Adipose tissue (tissue), 3 donors: ENCODE data around the gene CLDN22. TPM values are rescaled to one million over a fixed set of nuclear protein-coding genes. Genes with fewer than 3 reads are reported as not detected.

Source experiments
- H3K27ac ChIP-seq: one replicate; pipeline ENCODE4 v1.5.1; 2013; ENCODE audit warnings: low read depth, low read length
- WGBS, 3 donors: extraction: QIAGEN DNeasy Blood & Tissue Kit; methylation state at CpG; one replicate each; pipeline ENCODE4 v1.1.7; 2013; 5-methylcytosine and 5-hydroxymethylcytosine counted together
- polyA plus RNA-seq, 3 donors: library from polyadenylated mRNA; stranded (reverse); fragments of 200-250 nt; gene quantifications; one replicate each; pipeline ENCODE4 v1.2.3, GENCODE V29; 2013
- donor health status: healthy with polysubstance abuse.
- donor health status: Bipolar disorder and iron deficiency.
- donor health status: healthy.

Gene CLDN22
- polyA plus RNA-seq, 3 donors, result not detected

DNA sequence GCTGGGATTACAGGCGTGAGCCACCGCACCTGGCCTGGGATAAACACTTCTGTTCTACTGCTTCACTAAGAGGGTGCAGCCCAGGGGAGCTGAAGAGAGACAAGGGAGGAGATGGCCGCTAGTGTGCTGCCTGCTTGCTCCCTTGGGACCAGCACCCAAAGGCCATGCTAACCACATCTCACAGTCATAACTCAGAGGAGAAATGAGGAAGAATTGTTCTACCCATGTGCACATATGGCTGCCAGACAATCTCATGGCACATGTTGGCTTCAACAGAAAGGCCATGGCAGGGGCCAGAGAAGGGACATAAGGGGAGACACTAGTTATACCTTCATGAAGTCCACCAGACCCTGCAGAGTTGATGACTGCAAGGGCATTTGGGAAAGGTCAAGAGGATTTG lies 22.4 kb downstream of the CLDN22 start:
- H3K27ac ChIP-seq, result no peak overlapping the region
- 95 to 99% (median 98%) methylated on average over 3 of the region's 3 CpGs for WGBS, 3 donors

DNA sequence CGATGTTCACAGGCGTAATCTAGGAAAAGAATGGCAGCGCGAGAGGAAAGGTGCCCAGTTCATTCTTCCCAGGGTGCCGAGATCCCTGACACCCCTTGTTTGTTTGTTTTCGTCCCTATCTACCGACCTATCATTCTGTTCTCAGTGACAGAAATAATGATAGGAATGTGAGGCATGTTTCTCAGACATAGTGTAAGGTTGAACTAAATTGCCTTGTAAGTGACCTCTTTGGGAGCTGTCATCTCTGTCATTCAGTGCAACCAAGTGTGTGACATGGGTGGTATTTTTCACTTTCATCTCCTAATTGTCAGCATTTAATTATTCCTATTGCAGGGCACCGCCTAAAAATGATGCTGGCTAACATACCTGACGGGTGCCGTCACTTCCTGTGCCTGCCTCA lies 24.4 kb downstream of the CLDN22 start:
- H3K27ac ChIP-seq, result no peak overlapping the region
- 85 to 95% (median 93%) methylated on average over 10 of the region's 10 CpGs for WGBS, 3 donors

DNA sequence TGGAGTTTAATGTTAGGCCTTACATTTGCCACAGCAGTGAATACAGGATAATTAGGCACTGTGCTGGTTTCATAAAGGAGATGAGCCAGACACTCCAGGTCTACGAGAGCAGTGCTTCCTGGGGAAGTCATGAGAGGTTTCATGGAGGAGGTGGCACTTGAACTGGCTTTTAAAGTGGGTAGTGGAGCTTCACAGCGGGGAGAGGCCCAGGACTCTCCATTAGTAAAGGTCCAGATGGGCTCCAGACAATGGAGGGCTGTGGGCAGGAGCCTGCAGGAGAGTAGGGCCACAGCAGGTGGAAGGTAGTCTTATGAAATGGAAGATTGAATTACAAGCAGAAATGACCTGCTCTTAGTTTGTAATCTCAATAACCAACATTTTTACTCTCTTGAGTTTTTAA lies 29.0 kb downstream of the CLDN22 start:
- H3K27ac ChIP-seq, result no peak overlapping the region
- WGBS, 3 donors, result 89 to 95% (median 89%) methylated on average over 2 of the region's 2 CpGs

DNA sequence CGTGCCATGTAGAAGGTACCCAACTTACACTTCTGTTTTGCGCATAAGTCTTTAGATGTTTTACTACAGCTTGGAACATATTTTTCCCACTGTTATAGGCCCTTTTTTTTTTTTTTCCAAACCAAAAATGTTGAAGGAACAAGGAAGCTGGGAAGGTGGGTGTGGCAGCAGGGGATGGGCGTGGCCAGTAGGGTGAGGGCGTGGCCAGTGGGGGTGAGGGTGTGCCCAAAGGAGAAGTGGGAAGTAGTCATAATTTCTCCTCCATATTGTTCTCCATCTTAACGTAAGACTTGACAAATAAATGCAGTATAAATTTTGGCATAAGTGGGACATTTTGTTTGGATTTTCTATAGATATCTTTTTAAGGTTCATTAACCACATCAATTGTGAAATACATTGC lies 30.4 kb downstream of the CLDN22 start:
- no peak overlapping the region for H3K27ac ChIP-seq
- 94 to 97% (median 95%) methylated on average over 5 of the region's 5 CpGs for WGBS, 3 donors

DNA sequence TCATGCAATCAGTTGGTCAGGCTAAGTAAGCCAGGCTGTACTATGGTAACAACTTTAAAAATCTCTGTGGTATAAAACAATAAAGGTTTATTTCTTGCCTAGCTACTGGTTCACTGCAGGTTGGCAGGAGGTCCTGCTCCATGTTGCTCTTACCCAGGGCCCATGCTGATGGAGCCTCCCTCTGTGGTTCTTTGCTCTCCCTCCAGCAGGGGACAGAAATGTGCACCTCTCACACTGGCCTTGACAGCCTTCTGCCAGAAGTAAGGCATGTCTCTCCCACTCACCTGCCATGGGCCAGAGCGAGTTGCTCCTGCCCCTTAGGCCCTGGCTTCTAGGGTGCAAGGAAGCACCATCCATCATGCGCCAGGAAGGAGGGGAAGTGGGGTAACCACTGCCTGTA lies 31.1 kb downstream of the CLDN22 start:
- H3K27ac ChIP-seq, result no peak overlapping the region
- 88 to 100% (median 89%) methylated on average over 2 of the region's 2 CpGs for WGBS, 3 donors

DNA sequence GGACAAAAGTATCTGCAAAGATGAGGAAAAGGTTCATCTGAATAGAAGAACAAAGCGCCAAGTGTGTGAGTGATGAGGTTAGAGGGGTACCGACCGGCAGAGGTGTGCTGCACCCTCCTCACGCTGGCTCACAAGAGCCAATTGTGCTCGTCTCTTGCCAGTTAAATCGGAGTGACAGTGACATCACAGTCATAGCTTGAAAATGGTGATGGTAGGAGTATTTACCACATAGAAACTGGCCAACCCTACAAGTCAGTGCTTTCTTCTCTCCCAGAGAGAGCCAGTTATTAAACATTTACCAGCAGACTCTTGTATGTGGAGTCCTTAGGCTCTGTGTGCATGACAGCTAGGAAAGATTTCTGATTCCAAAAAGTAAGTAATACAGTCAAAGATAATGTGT lies 32.4 kb downstream of the CLDN22 start:
- no peak overlapping the region for H3K27ac ChIP-seq
- 84 to 95% (median 94%) methylated on average over 6 of the region's 6 CpGs for WGBS, 3 donors

DNA sequence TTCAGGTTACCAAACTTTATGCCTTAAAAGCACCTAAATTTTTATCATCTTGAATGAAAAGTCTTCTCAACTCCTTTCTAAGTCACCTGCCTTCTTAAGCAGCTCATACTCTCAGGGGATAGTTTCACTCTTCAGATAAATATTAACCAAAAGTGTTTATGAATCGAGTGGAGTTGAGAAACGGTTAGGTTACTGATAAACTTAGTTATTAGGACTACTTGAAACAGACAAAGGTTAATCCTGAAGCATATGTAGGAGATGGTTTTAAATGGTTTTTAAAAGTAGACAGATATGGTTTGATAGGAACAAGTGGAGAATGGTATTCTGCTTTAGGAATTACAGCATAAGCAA lies 32.8 kb downstream of the CLDN22 start:
- no peak overlapping the region for H3K27ac ChIP-seq
- 49 to 85% (median 82%) methylated on average over 2 of the region's 2 CpGs for WGBS, 3 donors

DNA sequence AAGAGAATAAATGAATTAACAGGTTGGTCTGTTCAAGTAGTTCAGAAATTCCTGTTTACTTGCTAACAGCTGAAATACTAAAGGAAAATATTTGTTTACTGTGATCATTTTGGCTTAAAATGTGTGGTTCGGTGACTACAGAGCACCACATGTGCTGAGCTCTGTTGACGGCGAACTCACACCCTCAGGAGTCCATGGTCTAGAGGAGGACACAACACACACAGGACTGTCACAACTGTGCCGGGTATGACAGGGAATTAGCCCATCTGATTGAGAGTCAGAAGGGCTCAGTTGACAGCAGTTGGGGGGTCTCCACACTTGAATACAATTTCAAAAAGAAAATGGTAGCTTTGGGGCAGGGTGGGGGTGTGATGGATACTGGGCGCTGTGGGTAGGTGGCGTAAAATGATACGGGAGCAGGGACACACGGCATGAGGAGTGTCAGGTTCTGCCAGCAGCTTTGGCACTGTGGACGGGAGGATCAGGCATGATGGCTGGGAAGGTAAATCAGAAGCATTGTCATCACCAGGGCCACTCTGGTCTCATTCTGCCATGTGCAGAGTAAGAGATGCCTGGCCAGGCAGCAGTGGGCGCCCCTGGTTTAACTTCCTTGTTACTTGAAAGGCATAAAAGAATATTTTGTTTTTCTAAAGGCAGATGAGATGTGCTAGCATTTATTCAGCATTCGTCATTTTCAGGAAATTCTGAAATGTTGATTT lies 33.3 kb downstream of the CLDN22 start:
- 94 to 97% (median 95%) methylated on average over 11 of the region's 11 CpGs for WGBS, 3 donors
- H3K27ac ChIP-seq, result no peak overlapping the region

DNA sequence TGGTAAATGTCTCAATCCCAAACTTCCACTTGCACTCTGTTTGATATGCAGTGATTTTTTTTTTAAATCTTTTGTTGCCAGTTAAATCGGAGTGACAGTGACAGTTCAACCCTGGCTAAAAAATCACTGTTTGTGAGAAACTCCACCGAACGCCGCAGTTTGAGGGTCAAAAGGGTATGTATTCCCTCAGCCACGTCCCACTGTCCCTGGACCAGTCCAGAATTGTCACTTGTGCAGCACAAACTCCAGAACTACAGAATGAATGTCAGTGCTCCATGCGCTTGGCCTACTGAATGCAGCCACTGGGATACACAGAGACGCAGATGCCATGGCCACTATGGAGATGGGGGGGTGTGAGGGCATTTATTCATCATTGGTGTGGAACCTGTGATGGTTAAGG lies 34.2 kb downstream of the CLDN22 start:
- no peak overlapping the region for H3K27ac ChIP-seq
- 93 to 95% (median 95%) methylated on average over 7 of the region's 7 CpGs for WGBS, 3 donors

DNA sequence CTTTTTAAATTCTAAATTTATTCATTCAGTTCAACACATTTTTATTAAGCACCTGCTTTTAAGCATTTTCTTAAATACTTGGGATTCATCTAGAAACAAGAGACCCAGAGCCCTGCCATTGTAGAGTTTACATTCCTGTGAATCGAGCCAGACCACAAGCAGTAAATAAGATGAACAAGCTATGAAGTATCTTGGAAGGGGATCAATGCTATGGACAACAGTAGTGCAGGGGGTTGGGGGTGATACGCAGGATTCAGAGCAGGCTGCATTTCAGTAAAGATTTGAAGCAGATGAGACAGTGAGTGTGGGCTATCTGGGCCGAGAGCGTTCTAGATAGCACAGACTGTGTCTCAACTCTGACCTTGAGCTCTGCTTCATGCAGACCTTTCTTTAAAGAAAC lies 35.1 kb downstream of the CLDN22 start:
- H3K27ac ChIP-seq, result no peak overlapping the region
- WGBS, 3 donors, result 70 to 87% (median 87%) methylated on average over 4 of the region's 4 CpGs

DNA sequence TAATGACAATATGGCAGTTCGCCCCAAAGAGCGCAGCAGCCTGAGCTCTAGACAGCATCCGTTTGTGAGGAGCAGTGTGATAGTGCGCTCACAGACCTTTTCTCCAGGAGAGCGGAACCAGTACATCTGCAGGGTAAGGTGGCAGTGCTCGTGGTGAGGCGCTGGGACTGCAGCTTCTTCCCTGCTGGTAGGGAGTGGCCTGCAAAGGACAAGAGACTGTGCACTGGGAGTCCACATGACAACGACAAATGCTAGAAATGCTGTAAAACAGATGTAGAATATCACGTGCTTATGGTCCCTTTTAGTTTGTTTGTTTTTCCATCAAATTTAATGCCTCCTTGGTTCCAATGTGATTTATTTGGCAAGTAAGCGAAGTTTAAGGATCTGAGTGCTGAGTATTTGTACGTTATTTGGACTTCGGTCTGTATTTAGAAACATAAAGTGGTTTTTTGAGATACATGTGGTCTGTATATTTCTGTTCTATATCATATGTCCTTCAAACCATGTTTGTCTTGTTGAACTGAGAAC lies 35.8 kb downstream of the CLDN22 start:
- WGBS, 3 donors, result 80 to 94% (median 86%) methylated on average over 12 of the region's 12 CpGs
- no peak overlapping the region for H3K27ac ChIP-seq

DNA sequence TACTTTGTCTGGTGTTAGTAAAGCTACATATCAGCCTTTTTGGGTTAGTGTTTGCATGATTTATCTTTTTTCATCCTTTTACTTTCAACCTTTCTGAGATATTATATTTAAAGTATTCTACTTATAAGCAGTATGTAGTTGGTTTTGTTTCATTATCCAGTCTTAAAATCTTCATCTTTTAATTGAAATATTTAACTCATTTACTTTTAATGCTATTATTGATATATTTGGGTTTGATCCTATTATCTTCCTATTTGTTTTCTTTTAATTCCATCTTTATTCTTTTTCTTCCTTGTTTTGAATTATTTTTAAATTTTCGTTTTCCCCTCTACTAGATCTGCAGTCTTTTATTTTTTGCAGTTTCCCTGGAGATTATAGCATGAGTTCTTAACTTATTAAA lies 44.0 kb downstream of the CLDN22 start:
- no peak overlapping the region for H3K27ac ChIP-seq
- 0 to 100% (median 48%) methylated on average over 1 of the region's 1 CpG for WGBS, 3 donors

DNA sequence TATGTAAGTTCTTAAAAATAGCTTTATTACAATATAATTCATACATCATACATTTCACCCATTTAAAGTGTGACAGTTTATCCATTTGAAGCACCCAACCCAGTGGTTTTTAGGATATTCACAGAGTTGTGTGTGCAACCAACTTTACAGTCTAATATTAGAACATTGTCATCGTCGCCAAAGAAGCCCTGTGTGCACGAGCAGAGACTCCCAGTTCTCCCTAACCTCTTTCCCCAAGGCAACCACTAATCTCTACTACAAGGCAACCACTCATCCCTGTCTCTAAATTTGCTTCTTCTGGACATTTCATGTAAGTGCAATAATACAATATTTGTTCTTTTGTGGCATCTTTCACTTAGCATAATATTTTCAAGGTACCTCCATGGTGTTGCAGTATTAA lies 47.7 kb downstream of the CLDN22 start:
- 92 to 94% (median 93%) methylated on average over 3 of the region's 3 CpGs for WGBS, 3 donors
- no peak overlapping the region for H3K27ac ChIP-seq

DNA sequence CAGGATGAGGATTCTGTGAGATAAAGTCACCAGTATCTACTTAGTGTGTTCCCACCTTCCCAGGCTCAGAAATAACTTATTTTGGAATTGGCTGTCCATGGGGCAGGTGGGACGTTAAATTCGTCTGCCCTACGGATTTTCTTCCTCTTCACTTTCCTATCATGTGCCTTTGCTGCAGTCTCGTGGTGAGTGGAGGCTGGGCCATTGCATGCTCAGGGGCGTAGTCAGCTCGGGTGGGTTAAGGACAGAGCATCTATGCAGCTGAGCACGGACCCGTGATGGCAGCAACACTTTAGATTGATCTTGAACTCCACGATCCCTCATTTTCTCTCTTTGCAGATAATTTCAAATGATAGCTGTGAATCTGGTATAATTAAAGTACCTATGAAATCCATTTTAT lies 51.5 kb downstream of the CLDN22 start:
- WGBS, 3 donors, result 91 to 94% (median 92%) methylated on average over 9 of the region's 9 CpGs

More for the DNA sequence above, 51.5 kb downstream of the CLDN22 start:
- H3K27ac ChIP-seq, result no peak overlapping the region

Other genes with a start within 250 kb of the CLDN22 start
- 1 to 10 TPM; 4.8 to 8.9 (median 6.7) TPM for gene WWC2, start 221.0 kb downstream of the CLDN22 start, polyA plus RNA-seq
- gene CLDN24, start 2.1 kb upstream of the CLDN22 start, polyA plus RNA-seq, result not detected
- gene CDKN2AIP, start 124.4 kb upstream of the CLDN22 start, polyA plus RNA-seq, result 1 to 10 TPM; 7.6 to 9.6 (median 9.4) TPM
- gene ING2, start 184.8 kb upstream of the CLDN22 start, polyA plus RNA-seq, result 1 to 10 TPM; 8.1 to 9.3 (median 8.9) TPM